NB4 (cell line): ENCODE results near the gene NR3C1.

ENCODE experiments used
- CTCF ChIP-seq: IDR thresholded peaks from one replicate; pipeline ENCODE4 v1.5.1; 2012; ENCODE audit warnings: low read depth, low read length
- MAX ChIP-seq: IDR thresholded peaks from 2 replicates; pipeline ENCODE4 v1.6.1; 2011; ENCODE audit warnings: low read depth, low read length
- POLR2A ChIP-seq: IDR thresholded peaks from 2 replicates; pipeline ENCODE4 v1.6.1; 2011; ENCODE audit warnings: mild to moderate bottlenecking; ENCODE audit not compliant: insufficient read length; ENCODE audit errors: extremely low read depth

GRCh38 chr5:143436871-143437270 lies 33.4 kb upstream of the NR3C1 start:
- TF ChIP-seq CTCF = no peak
- TF ChIP-seq MAX = no peak
- TF ChIP-seq POLR2A = no peak
